GM21390 (cell line): ENCODE data around the gene CUTA.

Experiments used
- ATAC-seq: cut with Tn5 transposase; IDR thresholded peaks from one replicate; pipeline ENCODE4 v1.9.1; 2021; ENCODE audit not compliant: unreplicated experiment

The CUTA gene

DNA sequence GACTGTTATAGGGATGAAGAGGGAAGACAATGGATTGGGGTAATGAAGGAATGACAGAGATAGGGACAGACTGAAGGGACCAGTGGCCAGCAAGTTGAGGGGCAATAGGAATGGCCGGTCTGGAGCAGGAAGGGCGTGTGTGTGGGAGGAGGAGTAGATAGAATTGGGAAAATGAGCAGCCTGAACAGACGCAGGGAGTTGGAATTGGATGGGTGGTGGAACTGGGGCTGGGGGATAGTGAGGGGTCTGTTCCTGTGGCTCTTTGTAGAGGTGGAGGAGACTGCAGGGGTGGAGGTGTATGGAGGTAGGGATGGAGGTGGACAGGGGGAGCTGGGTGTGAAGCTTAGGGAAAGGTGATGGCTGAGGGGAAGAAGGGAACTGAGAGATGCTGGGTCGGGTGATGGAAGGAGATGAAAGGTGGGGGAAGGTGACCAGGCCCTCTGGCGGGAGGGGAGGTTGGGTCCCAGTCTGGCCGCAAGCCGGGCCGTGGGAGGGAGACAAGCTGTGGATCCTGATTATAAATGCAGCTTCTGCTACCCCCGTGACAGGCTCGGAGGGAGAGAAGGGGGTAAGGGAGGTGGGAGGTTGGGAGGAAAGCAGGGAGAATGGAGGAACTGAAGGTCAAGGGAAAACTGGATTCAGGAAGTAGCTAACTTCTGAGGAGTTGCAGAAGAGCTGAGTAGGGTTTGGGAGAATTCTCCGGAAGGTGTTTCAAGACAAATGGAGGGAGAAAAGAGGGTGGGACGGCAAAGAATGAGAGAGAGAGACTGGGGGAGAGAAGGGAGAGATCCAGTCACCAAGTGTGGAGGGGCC, 7.2 kb upstream of the CUTA start:
- ATAC-seq = no peak

GRCh38 chr6:33423777-33424176, 5.9 kb upstream of the CUTA start:
- ATAC-seq = no peak

DNA sequence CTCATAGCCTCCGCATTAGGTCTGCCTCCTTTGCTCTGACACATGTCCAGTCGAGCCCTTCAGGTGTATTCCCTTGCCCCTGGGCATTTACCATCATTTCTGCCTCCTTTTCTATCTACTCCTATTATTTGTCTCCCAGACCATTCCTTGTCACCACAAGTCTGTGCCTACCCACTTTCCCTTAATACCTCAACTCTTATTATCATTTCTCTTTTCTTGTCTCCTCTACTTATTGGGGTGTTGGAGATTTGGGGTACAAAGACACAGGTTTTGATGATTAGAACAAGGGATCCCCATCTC, 3.4 kb upstream of the CUTA start:
- ATAC-seq = no peak

GRCh38 chr6:33420491-33421343, 2.8 kb upstream of the CUTA start:
- ATAC-seq = no peak

GRCh38 chr6:33419580-33420490, 1.9 kb upstream of the CUTA start, which contains the start of gene SYNGAP1:
SYNGAP1 (plus strand) TSS chr6:33420065; CDS start chr6:33420265, 200 bp downstream.
- ATAC-seq = no peak

DNA sequence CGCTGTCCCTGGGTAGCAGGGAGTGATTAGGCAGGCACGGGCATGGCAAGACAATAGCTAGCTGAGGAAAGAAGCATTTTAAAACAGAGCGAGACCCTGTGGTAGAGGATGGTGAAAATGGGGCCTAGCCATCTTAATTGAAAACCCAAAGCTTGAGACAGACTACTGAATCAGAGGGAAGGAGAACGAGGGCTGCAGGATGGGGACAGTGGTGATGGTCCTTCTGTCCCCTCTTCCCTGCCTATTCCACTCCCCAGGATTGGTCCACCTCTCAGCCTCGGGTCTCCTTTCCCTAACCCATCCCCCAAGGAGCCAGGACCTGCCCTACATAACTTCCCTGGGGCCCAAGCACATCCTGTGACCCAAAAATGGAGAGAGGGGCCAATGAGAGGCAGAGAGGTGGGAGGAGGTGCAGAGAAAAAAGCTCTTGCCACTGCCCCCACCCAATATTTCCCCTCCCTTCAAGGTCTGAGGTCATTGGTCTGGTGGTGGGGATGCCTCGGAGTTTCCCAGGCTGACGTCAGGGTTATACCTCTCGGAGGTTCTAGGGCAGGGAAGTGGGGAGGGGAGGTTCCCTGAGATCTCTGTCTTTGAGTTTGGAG, 884 bp upstream of the CUTA start:
- no peak for ATAC-seq

DNA sequence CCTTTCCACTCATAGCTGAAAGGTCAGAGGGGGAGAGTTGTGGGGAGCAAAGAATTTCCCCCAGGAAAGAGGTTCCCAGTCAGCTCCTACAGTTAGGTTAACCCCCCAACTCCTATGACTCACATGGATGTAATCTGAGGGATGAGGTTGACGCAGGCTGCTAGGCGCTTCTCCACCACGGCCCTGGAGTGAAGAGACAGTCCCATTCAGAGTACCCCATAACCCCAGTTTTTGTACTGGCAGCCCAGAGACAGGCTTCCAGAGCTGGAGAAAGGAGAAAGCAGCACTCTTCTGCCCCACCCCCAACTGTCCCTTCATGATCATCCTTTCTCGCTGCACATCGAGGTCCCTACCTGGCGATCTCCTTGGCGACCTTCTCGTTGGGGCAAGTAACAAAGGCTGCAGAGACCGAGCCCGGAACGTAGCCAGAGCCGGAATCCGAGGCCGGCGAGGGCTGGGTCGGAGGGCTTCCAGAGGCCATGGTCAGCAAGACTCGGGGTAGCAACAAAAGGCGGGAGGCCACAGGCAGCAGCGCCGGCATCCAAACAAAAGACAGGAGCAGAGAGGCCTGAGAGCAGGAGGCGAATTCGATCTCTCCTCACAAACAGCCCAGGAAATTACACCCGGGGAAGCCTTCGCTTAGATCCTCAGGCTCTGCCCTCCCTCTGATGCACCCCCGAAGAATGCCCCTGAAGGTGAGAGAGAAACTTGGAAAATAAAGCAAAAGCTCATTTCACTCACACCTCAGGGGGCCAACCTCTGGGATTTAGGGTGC, 592 bp downstream of the CUTA start:
- no peak for ATAC-seq

GRCh38 chr6:33416386-33417127, 1.4 kb downstream of the CUTA start:
- ATAC-seq = no peak

DNA sequence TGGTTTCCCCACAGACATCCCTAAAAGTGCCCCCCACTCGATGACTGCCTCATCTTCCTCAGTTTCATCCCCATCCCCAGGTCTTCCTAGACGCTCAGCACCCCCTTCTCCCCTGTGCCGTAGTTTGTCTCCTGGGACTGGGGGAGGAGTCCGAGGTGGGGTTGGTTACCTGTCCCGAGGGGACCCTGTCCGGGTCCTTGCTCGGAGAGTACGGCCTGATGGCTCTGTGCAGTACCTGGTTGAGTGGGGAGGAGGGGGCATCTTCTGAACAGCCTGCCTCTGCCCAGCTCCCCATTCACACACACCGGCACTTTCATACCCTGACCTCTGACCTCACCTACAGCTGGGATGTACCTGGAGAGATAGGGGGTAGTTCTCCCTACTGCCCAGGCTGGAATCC, 2.1 kb downstream of the CUTA start:
- no peak for ATAC-seq

- no peak for ATAC-seq
Measured at GRCh38 chr6:33414592-33415271, 3.2 kb downstream of the CUTA start.

- no peak for ATAC-seq
Measured at GRCh38 chr6:33413241-33414120, 4.4 kb downstream of the CUTA start.

- ATAC-seq = no peak
Measured at GRCh38 chr6:33412140-33413009, 5.5 kb downstream of the CUTA start.

GRCh38 chr6:33411632-33412005, 6.3 kb downstream of the CUTA start:
- no peak for ATAC-seq

- peak; percentile 26 for ATAC-seq
Measured at GRCh38 chr6:33410711-33411631, 6.9 kb downstream of the CUTA start, which contains the start of gene PHF1. PHF1 (plus strand) TSS chr6:33411014; CDS start chr6:33412264, 1,250 bp downstream.

GRCh38 chr6:33410050-33410710, 7.7 kb downstream of the CUTA start:
- ATAC-seq = peak; percentile 75
